ENCODE results near the gene MAS1.

- no peak for TF ChIP-seq POLR2A (IDR thresholded peaks at IDR 0.05)
- TF ChIP-seq, protein P1, sequence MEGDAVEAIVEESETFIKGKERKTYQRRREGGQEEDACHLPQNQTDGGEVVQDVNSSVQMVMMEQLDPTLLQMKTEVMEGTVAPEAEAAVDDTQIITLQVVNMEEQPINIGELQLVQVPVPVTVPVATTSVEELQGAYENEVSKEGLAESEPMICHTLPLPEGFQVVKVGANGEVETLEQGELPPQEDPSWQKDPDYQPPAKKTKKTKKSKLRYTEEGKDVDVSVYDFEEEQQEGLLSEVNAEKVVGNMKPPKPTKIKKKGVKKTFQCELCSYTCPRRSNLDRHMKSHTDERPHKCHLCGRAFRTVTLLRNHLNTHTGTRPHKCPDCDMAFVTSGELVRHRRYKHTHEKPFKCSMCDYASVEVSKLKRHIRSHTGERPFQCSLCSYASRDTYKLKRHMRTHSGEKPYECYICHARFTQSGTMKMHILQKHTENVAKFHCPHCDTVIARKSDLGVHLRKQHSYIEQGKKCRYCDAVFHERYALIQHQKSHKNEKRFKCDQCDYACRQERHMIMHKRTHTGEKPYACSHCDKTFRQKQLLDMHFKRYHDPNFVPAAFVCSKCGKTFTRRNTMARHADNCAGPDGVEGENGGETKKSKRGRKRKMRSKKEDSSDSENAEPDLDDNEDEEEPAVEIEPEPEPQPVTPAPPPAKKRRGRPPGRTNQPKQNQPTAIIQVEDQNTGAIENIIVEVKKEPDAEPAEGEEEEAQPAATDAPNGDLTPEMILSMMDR (IDR thresholded peaks at IDR 0.05) = no peak
These were observed 48.8 kb downstream of the MAS1 start for GRCh38 chr6:159939591-159940016.

All from tibial nerve (tissue), 3 donors.